AG04450 (cell line): ENCODE results near the gene DPH2. TPM values are rescaled to one million over a fixed set of nuclear protein-coding genes. Genes with fewer than 3 reads are reported as not detected.

Experiments used
- CTCF ChIA-PET: fragments of 300-600, 350-600 bp; formaldehyde crosslinking; extraction: SDS; loops from one replicate; lab custom pipeline; 2022; ENCODE audit warnings: antibody characterized with exemption, inconsistent platforms; lab: Charles Lee
- POLR2A ChIA-PET: fragments of 350-600 bp; formaldehyde crosslinking; extraction: SDS; loops from one replicate; lab custom pipeline; 2021; ENCODE audit warnings: antibody characterized with exemption, inconsistent platforms; lab: Yijun Ruan, JAX
- DNase-seq: peaks from one replicate; pipeline ENCODE4 v3.0.0-alpha.2; 2011; ENCODE audit warnings: low read depth, low spot score
- H3K27ac ChIP-seq: one replicate; pipeline ENCODE4 v1.5.1; 2012; ENCODE audit warnings: low read depth, low read length, control low read depth
- H3K27me3 ChIP-seq: one replicate; pipeline ENCODE4 v1.6.0; 2012; ENCODE audit warnings: low read length; ENCODE audit not compliant: control insufficient read depth, insufficient read depth
- H3K4me3 ChIP-seq: 2 replicates; pipeline ENCODE4 v1.5.1; 2011; ENCODE audit warnings: mild to moderate bottlenecking, low read depth, low read length, control low read depth
- H3K9me3 ChIP-seq: 2 replicates; pipeline ENCODE4 v1.5.1; 2012; ENCODE audit warnings: low read length; ENCODE audit not compliant: control insufficient read depth, insufficient read depth
- CTCF ChIP-seq: IDR thresholded peaks from 2 replicates; pipeline ENCODE4 v1.5.1; 2011; ENCODE audit warnings: low read depth, low read length, control low read depth, inconsistent platforms
- polyA plus RNA-seq: library from polyadenylated mRNA; depleted of rRNA; stranded (reverse); fragments of >200 nt; gene quantifications from 2 replicates; pipeline ENCODE4 v1.2.3, GENCODE V29; 2011

Gene DPH2
- polyA plus RNA-seq, 1 experiment, result 17.9 TPM

GRCh38 chr1:43963890-43964289, 5.9 kb upstream of the DPH2 start:
- POLR2A ChIA-PET, result no interaction called here
- Histone ChIP-seq H3K4me3 (no peak overlapping the region), H3K9me3 (no peaks in the 10 kb centered on the region), H3K27me3 (no peaks in the 10 kb centered on the region), H3K27ac (no peak overlapping the region)
- TF ChIP-seq CTCF, result no peak
- no peak for DNase-seq
- CTCF ChIA-PET, result interaction anchor here (1.3 kb wide), 1 partner anchor 29 kb away, joined by 3 read pairs; no protein-coding TSS in a partner anchor

DNA sequence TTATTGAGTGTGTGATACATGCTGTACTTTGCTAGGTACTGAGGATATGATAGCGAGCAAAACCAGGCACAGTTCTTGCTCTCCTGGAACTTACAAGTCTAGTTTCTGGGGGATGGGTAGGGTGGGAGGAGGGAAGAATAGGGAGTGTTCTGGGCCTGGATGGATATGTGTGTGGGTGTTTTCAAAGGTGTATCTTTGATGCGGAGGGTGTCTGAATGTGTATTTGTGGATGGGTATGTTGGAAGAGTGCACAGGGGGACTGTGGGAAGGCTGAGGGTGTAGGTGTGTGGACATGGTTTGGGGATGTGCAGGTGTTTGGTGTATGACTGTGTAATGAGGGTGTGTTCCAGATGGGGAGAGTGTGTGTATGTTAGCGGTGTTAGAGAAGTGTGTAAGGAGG, 4.5 kb upstream of the DPH2 start:
- CTCF ChIA-PET, result no interaction called here
- TF ChIP-seq CTCF, result no peak
- Histone ChIP-seq H3K27ac (no peak overlapping the region), H3K27me3 (no peaks in the 10 kb centered on the region), H3K4me3 (no peak overlapping the region), H3K9me3 (no peaks in the 10 kb centered on the region; the same call in 1 of the 2 replicates)
- POLR2A ChIA-PET, result no interaction called here
- no peak for DNase-seq

GRCh38 chr1:43968348-43968948, 1.4 kb upstream of the DPH2 start:
- CTCF ChIA-PET, result interaction anchor here (1.1 to 1.8 kb wide), 2 partner anchors 34 to 80 kb away, joined by 3 to 4 read pairs; no protein-coding TSS in a partner anchor

DNA sequence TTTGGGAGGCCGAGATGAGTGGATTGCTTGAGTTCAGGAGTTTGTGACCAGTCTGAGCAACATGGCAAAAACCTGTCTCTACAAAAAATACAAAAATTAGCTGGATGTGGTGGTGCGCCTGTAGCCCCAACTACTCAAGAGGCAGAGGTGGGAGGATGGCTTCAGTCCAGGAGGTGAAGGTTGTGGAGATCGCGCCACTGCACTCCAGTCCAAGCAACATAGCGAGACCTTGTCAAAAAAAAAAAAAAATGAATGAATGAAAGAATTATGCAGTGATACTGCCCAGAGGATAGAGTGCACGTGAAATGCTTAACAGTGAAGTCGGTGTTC, 429 bp upstream of the DPH2 start:
- no peaks in the 10 kb centered on the region; the same call in 1 of the 2 replicates for H3K9me3 ChIP-seq
- DNase-seq, result no peak
- TF ChIP-seq CTCF, result no peak
- no peaks in the 10 kb centered on the region for H3K27me3 ChIP-seq
- H3K4me3 ChIP-seq, result no peak overlapping the region
- no peak overlapping the region for H3K27ac ChIP-seq
- POLR2A ChIA-PET, result interaction anchor here (0.7 kb wide), 1 partner anchor 62 kb away, joined by 3 read pairs; no protein-coding TSS in a partner anchor
- CTCF ChIA-PET, result interaction anchor here (2.2 kb wide), 1 partner anchor 35 kb away, joined by 12 read pairs; no protein-coding TSS in a partner anchor

More at GRCh38 chr1:43968348-43968948, 1.4 kb upstream of the DPH2 start:
- TF ChIP-seq CTCF, result no peak
- no peak for DNase-seq
- Histone ChIP-seq H3K9me3 (no peaks in the 10 kb centered on the region; the same call in 1 of the 2 replicates), H3K27ac (no peak overlapping the region), H3K4me3 (no peak overlapping the region), H3K27me3 (no peaks in the 10 kb centered on the region)
- POLR2A ChIA-PET, result no interaction called here

DNA sequence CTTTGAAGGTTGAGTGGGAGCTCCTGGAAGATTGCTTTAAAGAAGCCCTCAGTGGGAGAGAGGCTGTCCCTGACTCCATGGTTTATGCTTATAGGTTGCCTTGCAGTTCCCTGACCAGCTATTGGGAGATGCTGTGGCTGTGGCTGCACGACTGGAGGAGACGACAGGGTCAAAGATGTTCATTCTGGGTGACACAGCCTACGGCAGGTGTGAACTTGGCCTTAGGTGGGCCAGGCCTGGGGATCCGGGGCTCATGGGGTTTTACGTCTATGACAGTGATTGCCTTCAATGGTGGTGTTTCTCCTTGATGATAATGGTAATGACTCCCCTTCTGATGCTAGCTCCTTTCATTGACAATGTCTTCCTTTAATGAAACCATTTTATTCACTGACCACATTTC, 692 bp downstream of the DPH2 start:
- Histone ChIP-seq H3K4me3 (peak overlapping the region; percentile 94), H3K27ac (no peak overlapping the region), H3K27me3 (no peaks in the 10 kb centered on the region), H3K9me3 (no peaks in the 10 kb centered on the region; the same call in none of the 2 replicates)
- DNase-seq, result no peak
- no peak for TF ChIP-seq CTCF
- ChIA-PET POLR2A (interaction anchor here (1.1 kb wide), 1 partner anchor 23 kb away, joined by 3 read pairs; the partner anchor contains the start of gene IPO13), CTCF (interaction anchor here (1.2 to 2.2 kb wide), 3 partner anchors 25 to 207 kb away, joined by 3 to 12 read pairs (median 6); no protein-coding TSS in a partner anchor)
